HepG2 (cell line): ENCODE data around the gene RPS5. TPM values are rescaled to one million over a fixed set of nuclear protein-coding genes. Genes with fewer than 3 reads are reported as not detected.

Experiments used
- ADNP ChIP-seq: sonication (generic); formaldehyde crosslinking; IDR thresholded peaks from 2 replicates; pipeline ENCODE4 v1.4.0; 2020; ENCODE audit warnings: missing genetic modification reagents
- ATF1 ChIP-seq: IDR thresholded peaks from 2 replicates; pipeline ENCODE4 v1.6.1; 2016; ENCODE audit warnings: mild to moderate bottlenecking, control low read depth
- EP300 ChIP-seq, 3 experiments: sonication (generic) in 1 of 3; formaldehyde crosslinking in 1 of 3; IDR thresholded peaks; 2 replicates each; pipeline versions ENCODE4 v1.5.1 to v1.6.1; 2011 to 2020; ENCODE audit warnings: low read depth in 2 of 3, low read length in 2 of 3, borderline replicate concordance in 1 of 3, improper control_type of control experiment in 1 of 3, mild to moderate bottlenecking in 1 of 3, missing genetic modification reagents in 1 of 3, moderate library complexity in 1 of 3
- FOXO1 ChIP-seq: sonication (generic); formaldehyde crosslinking; IDR thresholded peaks from 2 replicates; pipeline ENCODE4 v1.4.0; 2020; ENCODE audit warnings: missing genetic modification reagents
- GTF2F1 ChIP-seq: fragments of 150-350 bp; IDR thresholded peaks from 2 replicates; pipeline ENCODE4 v1.6.1; 2014; ENCODE audit warnings: low read length
- GZF1 ChIP-seq: sonication (generic); formaldehyde crosslinking; IDR thresholded peaks from 2 replicates; pipeline ENCODE4 v1.5.1; 2020; ENCODE audit warnings: mild to moderate bottlenecking, missing genetic modification reagents
- HNF1B ChIP-seq: sonication (generic); formaldehyde crosslinking; IDR thresholded peaks from 2 replicates; pipeline ENCODE4 v1.5.1; 2020; ENCODE audit warnings: mild to moderate bottlenecking, moderate library complexity, missing genetic modification reagents
- MBD4 ChIP-seq: IDR thresholded peaks from 2 replicates; pipeline ENCODE4 v1.6.1; 2012; ENCODE audit warnings: low read length, inconsistent platforms, borderline replicate concordance
- NFYB ChIP-seq: sonication (generic); formaldehyde crosslinking; IDR thresholded peaks from 2 replicates; pipeline ENCODE4 v1.4.0; 2020; ENCODE audit warnings: missing genetic modification reagents
- NR2F2 ChIP-seq: IDR thresholded peaks from 2 replicates; pipeline ENCODE4 v1.6.1; 2012; ENCODE audit warnings: low read depth, inconsistent platforms, borderline replicate concordance
- PRPF4 ChIP-seq: fragments of 200-400 bp; formaldehyde crosslinking; IDR thresholded peaks from 2 replicates; pipeline ENCODE4 v1.6.1; 2016; ENCODE audit warnings: low read length, low read depth; ENCODE audit not compliant: poor library complexity, severe bottlenecking
- RBAK ChIP-seq: sonication (generic); formaldehyde crosslinking; IDR thresholded peaks from 2 replicates; pipeline ENCODE4 v1.5.1; 2020; ENCODE audit warnings: mild to moderate bottlenecking, missing genetic modification reagents
- REXO4 ChIP-seq: sonication (generic); formaldehyde crosslinking; IDR thresholded peaks from 2 replicates; pipeline ENCODE4 v1.8.0; 2022; ENCODE audit warnings: missing genetic modification reagents, mild to moderate bottlenecking, borderline replicate concordance
- SAP130 ChIP-seq: IDR thresholded peaks from 2 replicates; pipeline ENCODE4 v1.6.1; 2016; ENCODE audit warnings: low read depth
- SIX1 ChIP-seq: sonication (generic); formaldehyde crosslinking; IDR thresholded peaks from 2 replicates; pipeline ENCODE4 v1.4.0; 2020; ENCODE audit warnings: missing genetic modification reagents, borderline replicate concordance
- ZNF136 ChIP-seq: sonication (generic); formaldehyde crosslinking; IDR thresholded peaks from 2 replicates; pipeline ENCODE4 v1.8.1; 2022; ENCODE audit warnings: low read depth, mild to moderate bottlenecking, moderate library complexity, missing genetic modification reagents
- ZNF205 ChIP-seq: IDR thresholded peaks from 2 replicates; pipeline ENCODE4 v1.6.1; 2018; ENCODE audit warnings: missing biosample characterization, missing genetic modification reagents
- ZNF550 ChIP-seq: sonication (generic); formaldehyde crosslinking; IDR thresholded peaks from 2 replicates; pipeline ENCODE4 v1.4.0; 2020; ENCODE audit warnings: mild to moderate bottlenecking, missing genetic modification reagents, borderline replicate concordance
- ZNF562 ChIP-seq: sonication (generic); formaldehyde crosslinking; IDR thresholded peaks from 2 replicates; pipeline ENCODE4 v1.8.0; 2022; ENCODE audit warnings: missing genetic modification reagents, borderline replicate concordance
- polyA plus RNA-seq, 8 experiments: library from polyadenylated mRNA; depleted of rRNA in 3 of 8; stranded (reverse) in 7 of 8; unstranded in 1 of 8; fragments of >200 nt; fragmentation: Illumina TruSeq in 4 of 8; extraction: Trizol in 4 of 8; gene quantifications; 2 replicates each; pipeline versions ENCODE4 v1.2.1 to v1.2.3, GENCODE V29; 2011 to 2016; ENCODE audit warnings: low read depth in 4 of 8, missing spikeins in 1 of 8, mixed read lengths in 1 of 8; ENCODE audit not compliant: insufficient read depth in 1 of 8
- total RNA-seq, 5 experiments: library from RNA; depleted of rRNA; stranded (reverse); fragments of >200 nt; fragmentation: Illumina TruSeq; extraction: Trizol; gene quantifications; 2 replicates each; pipeline ENCODE4 v1.2.3, GENCODE V29; 2016; ENCODE audit warnings: low read depth in 1 of 5
- TF ChIP-seq, protein P1 (sequence below): sonication (generic); formaldehyde crosslinking; IDR thresholded peaks from 2 replicates; pipeline ENCODE4 v1.4.0; 2020; ENCODE audit warnings: missing genetic modification reagents, borderline replicate concordance
- TF ChIP-seq, protein P2 (sequence below): sonication (generic); formaldehyde crosslinking; IDR thresholded peaks from 2 replicates; pipeline ENCODE4 v1.8.0; 2022; ENCODE audit warnings: low read depth, missing genetic modification reagents

The RPS5 gene
- total and polyA plus RNA-seq, 2 of the 13 experiments (the other 11 are each of a cell fraction or from before 2014, with no cell fraction given) = 1,544 to 4,408 TPM

DNA sequence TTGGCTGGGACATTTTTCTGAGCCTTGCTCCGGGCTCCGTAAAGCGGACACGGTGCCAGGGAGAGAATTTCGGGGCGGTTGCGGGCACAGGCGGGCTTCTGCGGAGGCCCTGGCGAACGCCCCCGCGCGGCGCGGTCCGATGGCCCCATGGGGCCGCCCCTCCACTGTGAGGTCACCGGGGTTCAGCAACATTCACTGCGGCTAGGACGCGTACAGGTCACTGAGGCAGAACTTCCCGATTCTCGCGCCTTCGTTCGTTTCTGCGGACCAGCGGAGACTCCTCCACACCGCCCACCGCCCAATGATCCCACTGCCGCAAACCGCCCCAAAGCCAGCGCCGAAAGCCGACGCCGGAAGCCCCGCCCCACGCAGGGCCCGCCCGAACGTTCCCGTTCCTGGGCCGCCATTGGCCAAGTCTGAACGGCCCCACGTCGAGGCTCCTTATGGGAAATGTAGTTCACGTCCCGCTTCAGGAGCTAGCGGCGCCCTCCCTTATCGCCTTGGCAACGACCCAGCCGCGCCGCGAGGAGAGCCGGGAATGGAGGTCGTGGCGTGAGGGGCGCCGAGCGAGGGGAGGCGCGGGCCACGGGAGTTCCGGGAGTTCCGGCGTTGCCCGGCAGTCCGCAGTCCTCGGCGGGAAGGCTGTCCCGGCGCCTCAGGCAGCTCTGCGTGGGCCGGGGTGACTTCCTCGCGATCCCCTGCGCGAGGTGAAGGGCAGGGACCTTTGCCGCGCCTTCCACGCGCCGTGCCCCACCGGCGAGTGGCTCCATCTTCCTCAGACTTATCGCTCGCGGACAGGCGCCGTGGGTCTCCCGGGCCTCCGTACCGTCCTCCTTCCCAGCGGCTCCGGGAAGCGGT is 21.3 kb downstream of the RPS5 start, which contains the start of gene ZNF584 (continued):
- TF ChIP-seq, protein P1, sequence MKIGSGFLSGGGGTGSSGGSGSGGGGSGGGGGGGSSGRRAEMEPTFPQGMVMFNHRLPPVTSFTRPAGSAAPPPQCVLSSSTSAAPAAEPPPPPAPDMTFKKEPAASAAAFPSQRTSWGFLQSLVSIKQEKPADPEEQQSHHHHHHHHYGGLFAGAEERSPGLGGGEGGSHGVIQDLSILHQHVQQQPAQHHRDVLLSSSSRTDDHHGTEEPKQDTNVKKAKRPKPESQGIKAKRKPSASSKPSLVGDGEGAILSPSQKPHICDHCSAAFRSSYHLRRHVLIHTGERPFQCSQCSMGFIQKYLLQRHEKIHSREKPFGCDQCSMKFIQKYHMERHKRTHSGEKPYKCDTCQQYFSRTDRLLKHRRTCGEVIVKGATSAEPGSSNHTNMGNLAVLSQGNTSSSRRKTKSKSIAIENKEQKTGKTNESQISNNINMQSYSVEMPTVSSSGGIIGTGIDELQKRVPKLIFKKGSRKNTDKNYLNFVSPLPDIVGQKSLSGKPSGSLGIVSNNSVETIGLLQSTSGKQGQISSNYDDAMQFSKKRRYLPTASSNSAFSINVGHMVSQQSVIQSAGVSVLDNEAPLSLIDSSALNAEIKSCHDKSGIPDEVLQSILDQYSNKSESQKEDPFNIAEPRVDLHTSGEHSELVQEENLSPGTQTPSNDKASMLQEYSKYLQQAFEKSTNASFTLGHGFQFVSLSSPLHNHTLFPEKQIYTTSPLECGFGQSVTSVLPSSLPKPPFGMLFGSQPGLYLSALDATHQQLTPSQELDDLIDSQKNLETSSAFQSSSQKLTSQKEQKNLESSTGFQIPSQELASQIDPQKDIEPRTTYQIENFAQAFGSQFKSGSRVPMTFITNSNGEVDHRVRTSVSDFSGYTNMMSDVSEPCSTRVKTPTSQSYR (CRISPR knock-in tag) = no peak
- 0 out of 2 replicates have a peak, but pooled peaks have one; percentile 54 for TF ChIP-seq GZF1 (CRISPR knock-in tag)
- no peak for TF ChIP-seq GTF2F1
- TF ChIP-seq PRPF4 = no peak
- TF ChIP-seq NR2F2 = no peak; the same call in 1 of the 2 replicates
- TF ChIP-seq, protein P2, sequence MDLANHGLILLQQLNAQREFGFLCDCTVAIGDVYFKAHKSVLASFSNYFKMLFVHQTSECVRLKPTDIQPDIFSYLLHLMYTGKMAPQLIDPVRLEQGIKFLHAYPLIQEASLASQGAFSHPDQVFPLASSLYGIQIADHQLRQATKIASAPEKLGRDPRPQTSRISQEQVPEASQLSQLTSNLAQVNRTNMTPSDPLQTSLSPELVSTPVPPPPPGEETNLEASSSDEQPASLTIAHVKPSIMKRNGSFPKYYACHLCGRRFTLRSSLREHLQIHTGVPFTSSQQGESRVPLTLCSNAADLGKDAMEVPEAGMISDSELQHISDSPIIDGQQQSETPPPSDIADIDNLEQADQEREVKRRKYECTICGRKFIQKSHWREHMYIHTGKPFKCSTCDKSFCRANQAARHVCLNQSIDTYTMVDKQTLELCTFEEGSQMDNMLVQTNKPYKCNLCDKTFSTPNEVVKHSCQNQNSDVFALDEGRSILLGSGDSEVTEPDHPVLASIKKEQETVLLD (CRISPR knock-in tag) = peak; percentile 49; the same call in 1 of the 2 replicates
- TF ChIP-seq ZNF205 (CRISPR knock-in tag) = no peak
- TF ChIP-seq EP300 (IDR thresholded peaks at IDR 0.05; ENCODE audit: low read depth in 2 of 2, low read length in 2 of 2) = no peak
- TF ChIP-seq EP300 (CRISPR knock-in tag; IDR thresholded peaks at IDR 0.05; ENCODE audit: borderline replicate concordance) = no peak
- TF ChIP-seq NFYB (CRISPR knock-in tag) = peak; percentile 92
- TF ChIP-seq HNF1B = peak; percentile 72
- TF ChIP-seq FOXO1 (CRISPR knock-in tag) = 0 out of 2 replicates have a peak, but pooled peaks have one; percentile 4
- TF ChIP-seq ZNF136 (CRISPR knock-in tag) = no peak
- TF ChIP-seq ZNF550 (CRISPR knock-in tag) = no peak
- TF ChIP-seq ATF1 (CRISPR knock-in tag) = peak; percentile 58; the same call in 1 of the 2 replicates
- no peak for TF ChIP-seq SIX1 (CRISPR knock-in tag)
- TF ChIP-seq ADNP = no peak
- no peak for TF ChIP-seq MBD4
- TF ChIP-seq RBAK (CRISPR knock-in tag) = no peak
- TF ChIP-seq ZNF562 = no peak
- TF ChIP-seq REXO4 (CRISPR knock-in tag) = peak; percentile 4; the same call in 1 of the 2 replicates
- peak; percentile 96 for TF ChIP-seq SAP130 (CRISPR knock-in tag)
